K562 (cell line): ENCODE measurements around the gene NAXD. TPM values are rescaled to one million over a fixed set of nuclear protein-coding genes. Genes with fewer than 3 reads are reported as not detected.

Experiments used
- ATAC-seq: fragments of 200-7000 bp; cut with Tn5 transposase; 3 replicates; pipeline ENCODE4 v1.9.1; 2020; ENCODE audit warnings: moderate library complexity
- BruUV-seq: library from RNA; stranded (reverse); fragments of 400-500 nt; replicated peaks from 2 replicates; lab custom pipeline; 2021; lab: Mats Ljungman, UMichigan
- CTCF ChIA-PET: fragments of 300-600 bp; formaldehyde crosslinking; extraction: SDS; loops from one replicate; lab custom pipeline; 2021; ENCODE audit warnings: low intra/inter-chr PET ratio; lab: Yijun Ruan, JAX
- POLR2A ChIA-PET: fragments of 300-600, 350-650 bp; sonication (Branson Sonifier 250); formaldehyde crosslinking; extraction: SDS; loops from one replicate; lab custom pipeline; 2021; ENCODE audit warnings: antibody characterized with exemption, inconsistent platforms; lab: Yijun Ruan, JAX
- DNase-seq, 4 experiments: peaks; one replicate each; pipeline versions ENCODE4 v3.0.0 to v3.0.0-alpha.2; 2011 to 2018; ENCODE audit warnings: low spot score in 3 of 4, mixed read lengths in 3 of 4; ENCODE audit errors: extremely low read depth in 1 of 4
- FAIRE-seq: peaks from 2 replicates; lab custom pipeline; 2011; peaks lifted over from hg19 to GRCh38; lab: Jason Lieb, UNC
- H2AFZ ChIP-seq: 2 replicates; pipeline ENCODE4 v1.6.0; 2011; ENCODE audit warnings: low read depth, low read length, control low read depth, inconsistent platforms
- H3K27ac ChIP-seq: fragments of 200-600 bp; 3 replicates; pipeline ENCODE4 v1.8.0; 2011; ENCODE audit warnings: low read depth, mild to moderate bottlenecking, control low read depth, inconsistent platforms, low read length, moderate library complexity, mixed read lengths; ENCODE audit errors: extremely low read depth
- H3K27me3 ChIP-seq, 2 experiments: fragments of 300-600 bp in 1 of 2; 2 replicates in 1 of 2; 3 replicates in 1 of 2; pipeline versions ENCODE4 v1.6.0 to v1.8.0; 2011; ENCODE audit warnings: inconsistent platforms in 2 of 2, low read length in 2 of 2, mild to moderate bottlenecking in 1 of 2, mixed read lengths in 1 of 2, moderate library complexity in 1 of 2; ENCODE audit not compliant: control insufficient read depth in 2 of 2, insufficient read depth in 2 of 2
- H3K36me3 ChIP-seq: fragments of 300-600 bp; 3 replicates; pipeline ENCODE4 v1.8.0; 2011; ENCODE audit warnings: mild to moderate bottlenecking, low read length, inconsistent platforms; ENCODE audit not compliant: control insufficient read depth, insufficient read depth
- H3K4me1 ChIP-seq, 2 experiments: fragments of 200-600 bp in 1 of 2; replicated peaks in 1 of 2; 2 replicates in 1 of 2; 3 replicates in 1 of 2; pipeline versions ENCODE4 v1.5.1 to v1.8.0; 2011; ENCODE audit warnings: inconsistent platforms in 2 of 2, low read length in 2 of 2, mild to moderate bottlenecking in 1 of 2, mixed read lengths in 1 of 2, moderate library complexity in 1 of 2; ENCODE audit not compliant: control insufficient read depth in 2 of 2, insufficient read depth in 2 of 2
- H3K4me2 ChIP-seq: 2 replicates; pipeline ENCODE4 v1.6.1; 2011; ENCODE audit warnings: low read length, control low read depth, inconsistent platforms, mixed read lengths; ENCODE audit not compliant: insufficient read depth
- H3K4me3 ChIP-seq: fragments of 200-600 bp; sonication (generic), shearing (Covaris generic); 2 replicates; pipeline ENCODE4 v1.5.1; 2016; ENCODE audit warnings: control low read depth, inconsistent platforms
- H3K79me2 ChIP-seq: fragments of 200-600 bp; 3 replicates; pipeline ENCODE4 v1.8.0; 2011; ENCODE audit warnings: low read length, inconsistent platforms; ENCODE audit not compliant: control insufficient read depth, insufficient read depth
- H3K9ac ChIP-seq, 2 experiments: 2 replicates each; pipeline versions ENCODE4 v1.6.0 to v1.6.1; 2011; ENCODE audit warnings: low read depth in 2 of 2, low read length in 2 of 2, control low read depth in 1 of 2, inconsistent platforms in 1 of 2, mild to moderate bottlenecking in 1 of 2, mixed read lengths in 1 of 2; ENCODE audit not compliant: insufficient read depth in 1 of 2
- H3K9me1 ChIP-seq: one replicate; pipeline ENCODE4 v1.6.0; 2011; ENCODE audit warnings: inconsistent platforms, mild to moderate bottlenecking, low read length, moderate library complexity; ENCODE audit not compliant: control insufficient read depth, insufficient read depth
- H3K9me3 ChIP-seq: replicated peaks from 2 replicates; pipeline ENCODE4 v1.5.1; 2011; ENCODE audit warnings: low read depth, low read length, inconsistent platforms; ENCODE audit not compliant: control insufficient read depth, insufficient read depth
- H4K20me1 ChIP-seq: replicated peaks from 2 replicates; pipeline ENCODE4 v1.6.1; 2011; ENCODE audit warnings: low read length, inconsistent platforms, mixed read lengths; ENCODE audit not compliant: control insufficient read depth, insufficient read depth
- CBX1 ChIP-seq: sonication (generic); IDR thresholded peaks from 2 replicates; pipeline ENCODE4 v1.6.1; 2016; ENCODE audit warnings: antibody characterized with exemption, low read depth, mild to moderate bottlenecking
- CC2D1A ChIP-seq: fragments of 450-650 bp; IDR thresholded peaks from 2 replicates; pipeline ENCODE4 v1.6.1; 2017; ENCODE audit warnings: mild to moderate bottlenecking
- JUN ChIP-seq, 2 experiments: sonication (generic) in 1 of 2; formaldehyde crosslinking in 1 of 2; IDR thresholded peaks; 2 replicates each; pipeline versions ENCODE4 v1.6.1 to v1.8.0; 2012 to 2022; ENCODE audit warnings: borderline replicate concordance in 2 of 2, mild to moderate bottlenecking in 2 of 2, improper control_type of control experiment in 1 of 2, low read depth in 1 of 2, low read length in 1 of 2, missing genetic modification reagents in 1 of 2
- MEF2A ChIP-seq: IDR thresholded peaks from 2 replicates; pipeline ENCODE4 v1.6.1; 2011; ENCODE audit warnings: low read depth, mild to moderate bottlenecking, low read length, moderate library complexity; ENCODE audit not compliant: control insufficient read depth
- SIN3A ChIP-seq, 2 experiments: fragments of 150-350 bp in 1 of 2; IDR thresholded peaks; 2 replicates each; pipeline ENCODE4 v1.6.1; 2011 to 2016; ENCODE audit warnings: borderline replicate concordance in 2 of 2, low read depth in 2 of 2, low read length in 2 of 2, mild to moderate bottlenecking in 2 of 2, moderate library complexity in 2 of 2; ENCODE audit not compliant: control insufficient read depth in 1 of 2
- ZBED1 ChIP-seq: IDR thresholded peaks from 2 replicates; pipeline ENCODE4 v1.6.1; 2014
- ZMIZ1 ChIP-seq, 2 experiments: fragments of 150-350 bp in 1 of 2; IDR thresholded peaks; 2 replicates each; pipeline ENCODE4 v1.6.1; 2012 to 2016; ENCODE audit warnings: low read depth in 2 of 2, low read length in 2 of 2, mild to moderate bottlenecking in 1 of 2, moderate library complexity in 1 of 2
- ZNF274 ChIP-seq: IDR thresholded peaks from 2 replicates; pipeline ENCODE4 v1.6.1; 2011; ENCODE audit warnings: low read depth, mild to moderate bottlenecking, low read length, moderate library complexity, borderline replicate concordance
- ZNF3 ChIP-seq: fragments of 250-450 bp; sonication (Bioruptor Pico); IDR thresholded peaks from 2 replicates; pipeline ENCODE4 v1.5.0; 2021; ENCODE audit warnings: mild to moderate bottlenecking, moderate library complexity
- WGBS: fragments of 100-300 bp; shearing (Covaris generic); methylation state at CpG from one replicate; pipeline ENCODE4 v1.1.6; 2016; ENCODE audit warnings: low coverage, mixed read lengths; ENCODE audit not compliant: insufficient coverage; ENCODE audit errors: missing lambda C conversion rate; 5-methylcytosine and 5-hydroxymethylcytosine counted together
- in situ Hi-C: fragments of 300-500 bp; cut with MboI; formaldehyde crosslinking; loops from 4 replicates; pipeline ENCODE4 v1.15.0; 2018; ENCODE audit warnings: inconsistent platforms, mixed read lengths
- intact Hi-C: fragments of 100-400 bp; cut with micrococcal nuclease; formaldehyde crosslinking; loops from 2 replicates; pipeline ENCODE4 v1.14.2; 2022
- polyA plus RNA-seq, 8 experiments: library from polyadenylated mRNA; depleted of rRNA in 4 of 8; stranded (reverse) in 5 of 8; unstranded in 3 of 8; fragments of >200 nt; fragmentation: Nextera tagmentation in 2 of 8; fragmentation: Illumina TruSeq in 1 of 8; extraction: Ambion mirVana in 2 of 8; extraction: Trizol in 1 of 8; gene quantifications; 2 replicates each; pipeline versions ENCODE4 v1.2.1 to v1.2.3, GENCODE V29; 2011 to 2014; ENCODE audit warnings: inconsistent platforms in 1 of 8, missing spikeins in 1 of 8
- total RNA-seq, 7 experiments: library from RNA; depleted of rRNA in 6 of 7; stranded (reverse); fragments of >200 nt in 6 of 7; fragmentation: Illumina TruSeq in 2 of 7; extraction: Trizol in 2 of 7; gene quantifications; 2 replicates each; pipeline versions ENCODE4 v1.2.1 to v1.2.3, GENCODE V29; 2011 to 2021; ENCODE audit warnings: low replicate concordance in 1 of 7
- TF ChIP-seq, protein P1 (sequence below): IDR thresholded peaks from 2 replicates; pipeline ENCODE4 v1.6.1; 2011; ENCODE audit not compliant: insufficient read length; ENCODE audit errors: extremely low read depth
- TF ChIP-seq, protein P2 (sequence below): fragments of 450-650 bp; IDR thresholded peaks from 2 replicates; pipeline ENCODE4 v1.6.1; 2016

The NAXD gene
- total and polyA plus RNA-seq, 9 of the 15 experiments (the other 6 are each of a cell fraction or from before 2014, with no cell fraction given): 0.59 to 20.6 (median 13.0) TPM

GRCh38 chr13:110625771-110626321 lies 10.5 kb downstream of the NAXD start:
- no peak for TF ChIP-seq ZNF274
- TF ChIP-seq CBX1: no peak
- no peak for TF ChIP-seq JUN (IDR thresholded peaks at IDR 0.05; ENCODE audit: borderline replicate concordance, low read depth, low read length)
- no peak for TF ChIP-seq JUN (CRISPR knock-in tag; IDR thresholded peaks at IDR 0.05; ENCODE audit: borderline replicate concordance)
- TF ChIP-seq SIN3A (IDR thresholded peaks at IDR 0.05; ENCODE audit: borderline replicate concordance in 2 of 2, control insufficient read depth in 1 of 2, low read depth in 2 of 2, low read length in 2 of 2): no peak
- TF ChIP-seq, protein P1, sequence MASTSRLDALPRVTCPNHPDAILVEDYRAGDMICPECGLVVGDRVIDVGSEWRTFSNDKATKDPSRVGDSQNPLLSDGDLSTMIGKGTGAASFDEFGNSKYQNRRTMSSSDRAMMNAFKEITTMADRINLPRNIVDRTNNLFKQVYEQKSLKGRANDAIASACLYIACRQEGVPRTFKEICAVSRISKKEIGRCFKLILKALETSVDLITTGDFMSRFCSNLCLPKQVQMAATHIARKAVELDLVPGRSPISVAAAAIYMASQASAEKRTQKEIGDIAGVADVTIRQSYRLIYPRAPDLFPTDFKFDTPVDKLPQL: no peak
- no peak for TF ChIP-seq ZNF3 (CRISPR knock-in tag)
- TF ChIP-seq, protein P2, sequence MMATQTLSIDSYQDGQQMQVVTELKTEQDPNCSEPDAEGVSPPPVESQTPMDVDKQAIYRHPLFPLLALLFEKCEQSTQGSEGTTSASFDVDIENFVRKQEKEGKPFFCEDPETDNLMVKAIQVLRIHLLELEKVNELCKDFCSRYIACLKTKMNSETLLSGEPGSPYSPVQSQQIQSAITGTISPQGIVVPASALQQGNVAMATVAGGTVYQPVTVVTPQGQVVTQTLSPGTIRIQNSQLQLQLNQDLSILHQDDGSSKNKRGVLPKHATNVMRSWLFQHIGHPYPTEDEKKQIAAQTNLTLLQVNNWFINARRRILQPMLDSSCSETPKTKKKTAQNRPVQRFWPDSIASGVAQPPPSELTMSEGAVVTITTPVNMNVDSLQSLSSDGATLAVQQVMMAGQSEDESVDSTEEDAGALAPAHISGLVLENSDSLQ: no peak
- TF ChIP-seq ZMIZ1 (IDR thresholded peaks at IDR 0.05; ENCODE audit: low read depth in 2 of 2, low read length in 2 of 2): no peak
- no peak for TF ChIP-seq ZBED1
- TF ChIP-seq CC2D1A: no peak
- TF ChIP-seq MEF2A: no peak
- no peak for DNase-seq
- Histone ChIP-seq H3K36me3 (peaks cover 42% of the 10 kb centered on the region; the same call in 2 of the 3 replicates), H3K9me3 (no peaks in the 10 kb centered on the region), H3K27ac (no peak overlapping the region), H2AFZ (no peak overlapping the region), H4K20me1 (peaks cover under 1% of the 10 kb centered on the region; the same call in 1 of the 2 replicates), H3K9me1 (no peaks in the 10 kb centered on the region), H3K4me2 (no peak overlapping the region), H3K4me1 (peaks cover 0 to 12% of the 10 kb centered on the region in 2 experiments; a peak in 1 of 5 replicates), H3K9ac (peak overlapping the region in 1 of 2 experiments; percentile 35; a peak in 2 of 4 replicates), H3K4me3 (no peak overlapping the region), H3K79me2 (peaks cover 41% of the 10 kb centered on the region), H3K27me3 (no peaks in the 10 kb centered on the region)
- in situ Hi-C loops (no loop called here), intact Hi-C loops (no loop called here)
- ChIA-PET CTCF (no interaction called here), POLR2A (no interaction called here)
- no peak for ATAC-seq
- no TSS peak for BruUV-seq
- 88% methylated on average over 17 of the region's 19 CpGs for WGBS
- no peak for FAIRE-seq
